CD4-positive, alpha-beta T cell (primary cell): ENCODE measurements around the gene HSPA6. TPM values are rescaled to one million over a fixed set of nuclear protein-coding genes. Genes with fewer than 3 reads are reported as not detected.

Source experiments
- ATAC-seq: fragments of 200-7000 bp; cut with Tn5 transposase; one replicate; pipeline ENCODE4 v1.10.0; 2022; ENCODE audit warnings: mild to moderate bottlenecking; ENCODE audit not compliant: poor library complexity
- CTCF ChIA-PET: fragments of 350-600 bp; sonication (Branson Sonifier 250); formaldehyde crosslinking; loops from one replicate; lab custom pipeline; 2021; ENCODE audit warnings: antibody characterized with exemption, inconsistent platforms; lab: Charles Lee
- POLR2A ChIA-PET: fragments of 350-600 bp; sonication (Branson Sonifier 250); formaldehyde crosslinking; loops from one replicate; lab custom pipeline; 2021; ENCODE audit warnings: antibody characterized with exemption, inconsistent platforms; lab: Charles Lee
- DNase-seq, 14 experiments: peaks; one replicate each; pipeline ENCODE4 v3.0.0-alpha.2; 2013 to 2020; ENCODE audit warnings: mixed read lengths in 2 of 14
- H3K27ac ChIP-seq, 2 donors: one replicate each; pipeline versions ENCODE4 v1.5.1 to v1.7.0; 2013; ENCODE audit warnings: low read length in 2 of 2, low read depth in 1 of 2, mild to moderate bottlenecking in 1 of 2
- H3K27me3 ChIP-seq, 2 experiments: 1 replicate in 1 of 2; 2 replicates in 1 of 2; pipeline versions ENCODE4 v1.6.1 to v1.7.0; 2013; ENCODE audit warnings: low read length in 2 of 2, control low read depth in 1 of 2, mild to moderate bottlenecking in 1 of 2, moderate library complexity in 1 of 2; ENCODE audit not compliant: insufficient read depth in 2 of 2, control insufficient read depth in 1 of 2
- H3K36me3 ChIP-seq: one replicate; pipeline ENCODE4 v1.6.1; 2013; ENCODE audit warnings: low read length, control low read depth; ENCODE audit not compliant: insufficient read depth
- H3K4me1 ChIP-seq: one replicate; pipeline ENCODE4 v1.6.1; 2013; ENCODE audit warnings: low read length, control low read depth; ENCODE audit not compliant: insufficient read depth
- H3K4me3 ChIP-seq: one replicate; pipeline ENCODE4 v1.5.1; 2013; ENCODE audit warnings: mild to moderate bottlenecking, low read length, moderate library complexity
- H3K9me3 ChIP-seq, 2 experiments: 1 replicate in 1 of 2; 2 replicates in 1 of 2; pipeline versions ENCODE4 v1.6.1 to v1.7.0; 2013; ENCODE audit warnings: low read length in 2 of 2, mild to moderate bottlenecking in 2 of 2, control low read depth in 1 of 2, moderate library complexity in 1 of 2; ENCODE audit not compliant: control insufficient read depth in 1 of 2, insufficient read depth in 1 of 2
- H3K27ac Mint-ChIP-seq: one replicate; pipeline ENCODE4 v1.8.0; 2020; ENCODE audit warnings: mixed read lengths
- H3K27me3 Mint-ChIP-seq: one replicate; pipeline ENCODE4 v1.8.0; 2021; ENCODE audit warnings: mixed read lengths
- H3K36me3 Mint-ChIP-seq: one replicate; pipeline ENCODE4 v1.8.0; 2021; ENCODE audit warnings: low read depth, mixed read lengths
- H3K4me1 Mint-ChIP-seq: one replicate; pipeline ENCODE4 v1.8.0; 2021; ENCODE audit warnings: low read depth, mixed read lengths
- H3K4me3 Mint-ChIP-seq: one replicate; pipeline ENCODE4 v1.8.0; 2020; ENCODE audit warnings: mild to moderate bottlenecking, mixed read lengths
- H3K9me3 Mint-ChIP-seq: one replicate; pipeline ENCODE4 v1.8.0; 2020; ENCODE audit warnings: mixed read lengths
- intact Hi-C, 2 experiments: fragments of 100-400 bp; cut with DNase I in 1 of 2; cut with micrococcal nuclease in 1 of 2; formaldehyde crosslinking; loops; one replicate each; pipeline versions ENCODE4 v1.15.1 to v1.9.0; 2023 to 2025; cut with DNase I, micrococcal nuclease
- total RNA-seq, 174 experiments: library from RNA in 2 of 174; stranded (reverse) in 2 of 174; gene quantifications; one replicate each; pipeline ENCODE4 v1.2.3 and lab custom pipeline; 2021 to 2026
- TF ChIP-seq, protein P1 (sequence below): fragments of 200-600 bp; IDR thresholded peaks from one replicate; pipeline ENCODE4 v1.8.0; 2022; ENCODE audit warnings: antibody characterized with exemption, mild to moderate bottlenecking

The HSPA6 gene
- total RNA-seq, 2 experiments from 2014 or later, result 0.78 to 1.0 TPM

GRCh38 chr1:161502641-161503393, 21.5 kb upstream of the HSPA6 start:
- Histone ChIP-seq H3K27me3 (peaks cover 3 to 9% of the 10 kb centered on the region in 2 experiments), H3K4me3 (no peak overlapping the region), H3K4me1 (peaks cover 4% of the 10 kb centered on the region), H3K36me3 (no peaks in the 10 kb centered on the region), H3K27ac (no peak overlapping the region), H3K9me3 (no peaks in the 10 kb centered on the region)
- ATAC-seq, result no peak
- Mint-ChIP-seq H3K27me3 (peaks cover 65% of the 10 kb centered on the region), H3K36me3 (no peaks in the 10 kb centered on the region), H3K9me3 (no peaks in the 10 kb centered on the region), H3K27ac (no peak overlapping the region), H3K4me3 (no peak overlapping the region), H3K4me1 (peaks cover 6% of the 10 kb centered on the region)
- CTCF ChIA-PET, result no interaction called here
- intact Hi-C loops, result no loop called here
- TF ChIP-seq, protein P1, sequence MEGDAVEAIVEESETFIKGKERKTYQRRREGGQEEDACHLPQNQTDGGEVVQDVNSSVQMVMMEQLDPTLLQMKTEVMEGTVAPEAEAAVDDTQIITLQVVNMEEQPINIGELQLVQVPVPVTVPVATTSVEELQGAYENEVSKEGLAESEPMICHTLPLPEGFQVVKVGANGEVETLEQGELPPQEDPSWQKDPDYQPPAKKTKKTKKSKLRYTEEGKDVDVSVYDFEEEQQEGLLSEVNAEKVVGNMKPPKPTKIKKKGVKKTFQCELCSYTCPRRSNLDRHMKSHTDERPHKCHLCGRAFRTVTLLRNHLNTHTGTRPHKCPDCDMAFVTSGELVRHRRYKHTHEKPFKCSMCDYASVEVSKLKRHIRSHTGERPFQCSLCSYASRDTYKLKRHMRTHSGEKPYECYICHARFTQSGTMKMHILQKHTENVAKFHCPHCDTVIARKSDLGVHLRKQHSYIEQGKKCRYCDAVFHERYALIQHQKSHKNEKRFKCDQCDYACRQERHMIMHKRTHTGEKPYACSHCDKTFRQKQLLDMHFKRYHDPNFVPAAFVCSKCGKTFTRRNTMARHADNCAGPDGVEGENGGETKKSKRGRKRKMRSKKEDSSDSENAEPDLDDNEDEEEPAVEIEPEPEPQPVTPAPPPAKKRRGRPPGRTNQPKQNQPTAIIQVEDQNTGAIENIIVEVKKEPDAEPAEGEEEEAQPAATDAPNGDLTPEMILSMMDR, result no peak
- POLR2A ChIA-PET, result no interaction called here
- DNase-seq, result no peak

GRCh38 chr1:161503394-161503748, 21.0 kb upstream of the HSPA6 start:
- Histone ChIP-seq H3K36me3 (no peaks in the 10 kb centered on the region), H3K4me3 (no peak overlapping the region), H3K9me3 (no peaks in the 10 kb centered on the region), H3K27ac (no peak overlapping the region), H3K4me1 (peaks cover 4% of the 10 kb centered on the region), H3K27me3 (peaks cover 0 to 9% of the 10 kb centered on the region in 2 experiments)
- no peak overlapping the region for H3K27ac Mint-ChIP-seq
- H3K9me3 Mint-ChIP-seq, result no peaks in the 10 kb centered on the region
- no peak overlapping the region for H3K4me3 Mint-ChIP-seq
- H3K27me3 Mint-ChIP-seq, result peaks cover 62% of the 10 kb centered on the region
- intact Hi-C loops, result no loop called here
- peaks cover 6% of the 10 kb centered on the region for H3K4me1 Mint-ChIP-seq
- TF ChIP-seq, protein P1, result no peak
- ChIA-PET POLR2A (no interaction called here), CTCF (no interaction called here)
- no peaks in the 10 kb centered on the region for H3K36me3 Mint-ChIP-seq
- DNase-seq (no peak), ATAC-seq (no peak)

DNA sequence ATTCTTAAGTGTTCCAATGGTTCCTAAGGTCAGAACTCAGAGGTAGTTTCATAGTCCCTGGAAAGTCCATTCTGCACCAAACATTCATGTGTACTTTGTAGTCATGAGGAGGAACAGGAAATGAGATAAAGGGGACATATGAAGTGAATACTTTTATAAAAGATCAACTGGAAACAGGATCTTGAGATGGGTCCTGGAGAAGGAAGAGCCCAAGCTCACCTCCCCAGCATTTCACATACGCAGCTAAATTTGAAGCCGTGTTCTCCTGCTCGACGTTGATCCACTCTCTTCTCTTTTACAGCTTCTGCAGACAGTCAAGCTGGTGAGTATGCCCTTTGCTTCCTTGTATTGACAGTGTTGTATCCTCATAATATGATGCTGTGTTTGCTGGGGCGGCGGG, 18.7 kb upstream of the HSPA6 start:
- Mint-ChIP-seq H3K27me3 (peaks cover 60% of the 10 kb centered on the region), H3K36me3 (no peaks in the 10 kb centered on the region), H3K4me3 (no peak overlapping the region), H3K27ac (no peak overlapping the region), H3K4me1 (no peaks in the 10 kb centered on the region), H3K9me3 (no peaks in the 10 kb centered on the region)
- CTCF ChIA-PET, result no interaction called here
- ATAC-seq, result no peak
- intact Hi-C loops, result no loop called here
- POLR2A ChIA-PET, result no interaction called here
- H3K4me1 ChIP-seq, result no peaks in the 10 kb centered on the region
- no peak overlapping the region for H3K27ac ChIP-seq
- H3K27me3 ChIP-seq, result peaks cover 0 to 9% of the 10 kb centered on the region in 2 experiments
- DNase-seq, result peak in 2 of 14 experiments; percentile 24 to 25
- H3K9me3 ChIP-seq, result no peaks in the 10 kb centered on the region
- peak overlapping the region; percentile 13 for H3K4me3 ChIP-seq
- TF ChIP-seq, protein P1, result no peak
- H3K36me3 ChIP-seq, result no peaks in the 10 kb centered on the region
